Measurements from ENCODE around the gene KCTD4. TPM values are rescaled to one million over a fixed set of nuclear protein-coding genes. Genes with fewer than 3 reads are reported as not detected.

KCTD4 gene
- total and polyA plus RNA-seq, 9 donors: 0.04 to 0.53 (median 0.18) TPM; not detected in 3

DNA sequence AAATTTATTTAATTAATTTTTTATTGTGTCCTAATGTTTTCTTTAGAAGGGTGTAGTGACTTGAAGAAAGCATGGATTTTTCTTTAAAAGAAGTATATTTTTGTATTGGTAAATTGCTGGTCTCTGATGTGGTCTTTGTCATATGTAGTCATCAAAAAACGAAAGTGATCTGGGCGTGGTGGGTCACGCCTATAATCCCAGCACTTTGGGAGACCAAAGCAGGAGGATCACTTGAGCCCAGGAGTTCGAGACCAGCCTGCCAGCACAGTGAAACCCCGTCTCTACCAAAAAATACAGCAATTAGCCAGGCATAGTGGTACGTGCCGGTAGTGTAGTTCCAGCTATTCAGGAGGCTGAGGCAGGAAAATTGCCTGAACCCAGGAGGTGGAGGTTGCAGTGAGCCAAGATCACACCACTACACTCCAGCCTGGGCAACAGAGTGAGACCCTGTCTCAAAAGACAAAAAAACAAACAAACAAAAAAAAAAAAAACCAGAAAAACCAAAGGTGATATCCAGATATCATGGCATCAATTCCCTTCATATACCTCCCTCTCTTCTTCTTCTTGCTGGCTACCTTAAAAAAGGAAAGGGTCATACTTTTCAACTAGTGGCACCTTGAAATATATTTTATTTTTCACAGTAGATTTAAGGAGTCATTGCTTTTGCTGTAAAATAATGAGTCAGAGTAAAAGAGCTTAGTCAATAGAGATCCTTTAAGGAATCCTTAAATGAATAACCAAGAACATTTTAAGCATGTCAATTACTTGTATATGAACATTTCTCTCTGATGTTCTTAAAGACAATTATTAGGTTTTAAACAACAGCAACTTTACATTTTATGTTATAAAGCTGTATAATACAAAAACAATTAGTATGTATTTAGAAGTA, 19.9 kb downstream of the KCTD4 start:
- Histone ChIP-seq H3K27ac (ENCODE audit: low read length) (no peak overlapping the region), H3K36me3 (ENCODE audit: control insufficient read depth, insufficient read depth, low read length) (peaks cover 4% of the 10 kb centered on the region), H3K27me3 (ENCODE audit: control insufficient read depth, insufficient read depth, low read length) (no peaks in the 10 kb centered on the region), H3K4me1 (ENCODE audit: control insufficient read depth, insufficient read depth, low read length) (no peaks in the 10 kb centered on the region), H3K9me3 (replicated peaks; ENCODE audit: control insufficient read depth, low read depth, low read length) (no peaks in the 10 kb centered on the region), H3K4me3 (ENCODE audit: low read length) (no peak overlapping the region)
- no peak for DNase-seq
- WGBS (ENCODE audit: insufficient coverage): 93% methylated on average over 3 of the region's 7 CpGs

DNA sequence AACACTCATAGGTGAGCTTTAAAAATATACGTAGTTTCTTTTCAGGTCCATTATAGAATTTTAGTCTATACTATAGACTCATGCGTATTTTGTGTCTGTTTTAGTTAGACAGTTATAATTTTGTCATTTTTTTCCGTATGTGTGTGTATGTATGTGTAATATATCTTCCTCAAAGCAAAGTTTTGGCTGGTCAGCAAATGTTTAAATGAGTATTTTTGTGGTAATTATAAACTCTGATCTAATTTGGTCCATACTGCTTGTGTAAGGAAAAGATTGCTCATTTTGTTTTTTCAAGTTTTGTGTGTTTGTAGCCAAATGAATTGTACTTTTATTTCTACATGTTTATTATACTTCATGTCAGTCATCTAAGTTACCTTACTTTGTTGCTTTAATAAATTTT, 20.5 kb downstream of the KCTD4 start:
- H3K27me3 ChIP-seq (ENCODE audit: control insufficient read depth, insufficient read depth, low read length): no peaks in the 10 kb centered on the region
- no peaks in the 10 kb centered on the region for H3K4me1 ChIP-seq (ENCODE audit: control insufficient read depth, insufficient read depth, low read length)
- no peak overlapping the region for H3K4me3 ChIP-seq (ENCODE audit: low read length)
- no peak for DNase-seq
- H3K36me3 ChIP-seq (ENCODE audit: control insufficient read depth, insufficient read depth, low read length): peaks cover 8% of the 10 kb centered on the region
- no peaks in the 10 kb centered on the region for H3K9me3 ChIP-seq (replicated peaks; ENCODE audit: control insufficient read depth, low read depth, low read length)
- no CpG with 5 or more reads among the region's 3 CpGs for WGBS (ENCODE audit: insufficient coverage)
- no peak overlapping the region for H3K27ac ChIP-seq (ENCODE audit: low read length)

DNA sequence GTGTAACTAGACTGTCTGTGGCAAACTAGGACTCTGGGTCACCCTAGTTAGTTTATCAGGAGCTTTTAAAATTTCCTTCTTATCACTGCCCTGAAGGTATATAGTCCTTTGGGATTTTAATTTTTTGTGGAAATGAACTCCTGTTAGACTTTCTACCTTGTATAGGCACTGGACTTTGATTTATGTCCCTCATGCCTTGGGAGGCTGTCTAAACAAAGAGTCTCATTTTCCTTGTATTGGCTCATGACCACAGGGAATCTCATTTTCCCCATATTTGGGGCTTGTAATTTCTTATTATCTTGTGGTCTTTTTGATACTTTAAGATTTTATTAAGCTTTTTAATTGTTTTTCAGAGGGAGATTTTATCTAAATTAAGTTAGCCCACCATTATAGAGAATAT, 21.4 kb downstream of the KCTD4 start:
- Histone ChIP-seq H3K9me3 (replicated peaks; ENCODE audit: control insufficient read depth, low read depth, low read length) (no peaks in the 10 kb centered on the region), H3K4me1 (ENCODE audit: control insufficient read depth, insufficient read depth, low read length) (no peaks in the 10 kb centered on the region), H3K27ac (ENCODE audit: low read length) (no peak overlapping the region), H3K4me3 (ENCODE audit: low read length) (no peak overlapping the region), H3K27me3 (ENCODE audit: control insufficient read depth, insufficient read depth, low read length) (no peaks in the 10 kb centered on the region), H3K36me3 (ENCODE audit: control insufficient read depth, insufficient read depth, low read length) (peaks cover 8% of the 10 kb centered on the region)
- no peak for DNase-seq

DNA sequence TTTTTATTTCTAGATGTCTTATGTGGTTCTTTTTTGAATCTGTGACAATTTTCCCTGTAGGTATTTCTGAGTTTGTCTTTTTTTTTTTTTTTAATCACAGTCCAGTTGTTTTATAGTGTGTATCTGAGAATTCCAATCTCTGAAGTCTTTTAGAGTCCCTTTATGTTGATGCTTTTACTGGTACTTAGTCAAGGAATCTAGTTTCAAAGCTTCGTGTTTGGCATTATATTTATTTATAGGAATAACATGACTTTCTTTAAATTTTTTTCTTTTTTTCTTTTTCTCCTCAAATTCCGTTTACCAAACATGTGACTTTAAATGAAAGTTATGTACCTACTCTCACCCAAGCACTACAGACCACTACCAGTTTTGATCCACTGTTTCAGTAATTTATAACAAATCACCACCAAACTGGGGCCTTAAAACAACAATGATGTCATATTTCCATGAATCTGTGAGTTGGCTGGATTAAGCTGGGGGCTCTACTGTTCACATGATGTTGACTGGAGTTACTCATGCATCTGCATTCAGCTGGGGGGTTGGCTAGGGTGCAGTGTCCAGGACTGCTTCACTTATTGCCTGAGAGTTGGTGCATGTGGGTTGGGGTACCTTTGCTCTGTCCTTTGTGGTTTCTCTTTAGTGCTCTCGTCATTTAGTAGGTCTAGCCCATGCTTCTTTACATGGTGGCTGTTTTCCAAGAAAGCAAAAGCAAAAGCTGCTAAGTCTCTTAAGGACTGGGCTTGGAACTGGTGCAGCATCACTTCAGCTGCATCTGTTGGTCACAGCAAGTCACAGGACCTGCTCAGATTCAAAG, 22.3 kb downstream of the KCTD4 start:
- Histone ChIP-seq H3K36me3 (ENCODE audit: control insufficient read depth, insufficient read depth, low read length) (peaks cover 6% of the 10 kb centered on the region), H3K9me3 (replicated peaks; ENCODE audit: control insufficient read depth, low read depth, low read length) (no peaks in the 10 kb centered on the region), H3K4me1 (ENCODE audit: control insufficient read depth, insufficient read depth, low read length) (no peaks in the 10 kb centered on the region), H3K27me3 (ENCODE audit: control insufficient read depth, insufficient read depth, low read length) (no peaks in the 10 kb centered on the region), H3K4me3 (ENCODE audit: low read length) (no peak overlapping the region), H3K27ac (ENCODE audit: low read length) (no peak overlapping the region)
- peak; percentile 81 for DNase-seq
- WGBS (ENCODE audit: insufficient coverage): 69% methylated on average over 2 of the region's 3 CpGs

DNA sequence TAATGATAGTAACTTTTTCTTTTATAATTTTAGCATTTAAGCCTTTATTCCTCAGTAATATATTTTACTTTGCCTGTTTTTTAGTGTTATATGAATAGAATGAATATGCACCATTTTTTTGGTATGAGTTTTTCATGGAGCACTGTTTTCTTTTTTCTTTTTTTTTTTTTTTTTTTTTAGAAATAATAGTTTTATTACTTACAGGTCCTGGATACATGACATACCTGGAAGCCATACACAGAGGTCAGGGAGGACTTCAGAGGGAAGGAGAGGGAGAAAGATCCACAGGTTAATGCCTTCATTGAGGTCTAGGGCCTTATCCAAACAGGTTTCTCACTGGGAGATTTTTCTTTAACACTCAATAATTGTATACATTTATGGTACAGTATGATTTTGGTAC, 26.4 kb downstream of the KCTD4 start:
- H3K27ac ChIP-seq (ENCODE audit: low read length): no peak overlapping the region

DNA sequence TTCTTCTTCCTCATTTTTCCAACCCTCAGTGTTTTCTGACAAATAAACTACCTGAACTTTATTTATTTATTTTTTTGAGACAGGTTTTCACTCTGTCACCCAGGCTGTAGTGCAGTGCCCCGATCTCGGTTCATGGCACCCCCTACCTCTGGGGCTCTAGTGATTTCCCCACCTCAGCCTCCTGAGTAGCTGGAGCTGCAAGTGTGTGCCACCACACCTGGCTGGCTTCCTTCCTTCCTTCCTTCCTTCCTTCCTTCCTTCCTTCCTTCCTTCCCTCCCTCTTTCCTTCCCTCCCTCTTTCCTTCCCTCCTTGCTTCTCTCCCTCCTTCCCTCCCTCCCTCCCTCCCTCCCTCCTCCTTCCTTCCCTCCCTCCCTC, 32.3 kb downstream of the KCTD4 start:
- Histone ChIP-seq H3K27ac (ENCODE audit: low read length) (no peak overlapping the region), H3K9me3 (replicated peaks; ENCODE audit: control insufficient read depth, low read depth, low read length) (no peaks in the 10 kb centered on the region), H3K4me3 (ENCODE audit: low read length) (no peak overlapping the region), H3K36me3 (ENCODE audit: control insufficient read depth, insufficient read depth, low read length) (peaks cover 3% of the 10 kb centered on the region), H3K4me1 (ENCODE audit: control insufficient read depth, insufficient read depth, low read length) (no peaks in the 10 kb centered on the region), H3K27me3 (ENCODE audit: control insufficient read depth, insufficient read depth, low read length) (no peaks in the 10 kb centered on the region)
- DNase-seq: no peak
- 68% methylated on average over 2 of the region's 2 CpGs for WGBS (ENCODE audit: insufficient coverage)

More for the DNA sequence above, 26.4 kb downstream of the KCTD4 start:
- H3K4me3 ChIP-seq (ENCODE audit: low read length): no peak overlapping the region
- H3K4me1 ChIP-seq (ENCODE audit: control insufficient read depth, insufficient read depth, low read length): no peaks in the 10 kb centered on the region
- H3K36me3 ChIP-seq (ENCODE audit: control insufficient read depth, insufficient read depth, low read length): peaks cover 3% of the 10 kb centered on the region
- H3K27me3 ChIP-seq (ENCODE audit: control insufficient read depth, insufficient read depth, low read length): no peaks in the 10 kb centered on the region
- H3K9me3 ChIP-seq (replicated peaks; ENCODE audit: control insufficient read depth, low read depth, low read length): no peaks in the 10 kb centered on the region
- no peak for DNase-seq

DNA sequence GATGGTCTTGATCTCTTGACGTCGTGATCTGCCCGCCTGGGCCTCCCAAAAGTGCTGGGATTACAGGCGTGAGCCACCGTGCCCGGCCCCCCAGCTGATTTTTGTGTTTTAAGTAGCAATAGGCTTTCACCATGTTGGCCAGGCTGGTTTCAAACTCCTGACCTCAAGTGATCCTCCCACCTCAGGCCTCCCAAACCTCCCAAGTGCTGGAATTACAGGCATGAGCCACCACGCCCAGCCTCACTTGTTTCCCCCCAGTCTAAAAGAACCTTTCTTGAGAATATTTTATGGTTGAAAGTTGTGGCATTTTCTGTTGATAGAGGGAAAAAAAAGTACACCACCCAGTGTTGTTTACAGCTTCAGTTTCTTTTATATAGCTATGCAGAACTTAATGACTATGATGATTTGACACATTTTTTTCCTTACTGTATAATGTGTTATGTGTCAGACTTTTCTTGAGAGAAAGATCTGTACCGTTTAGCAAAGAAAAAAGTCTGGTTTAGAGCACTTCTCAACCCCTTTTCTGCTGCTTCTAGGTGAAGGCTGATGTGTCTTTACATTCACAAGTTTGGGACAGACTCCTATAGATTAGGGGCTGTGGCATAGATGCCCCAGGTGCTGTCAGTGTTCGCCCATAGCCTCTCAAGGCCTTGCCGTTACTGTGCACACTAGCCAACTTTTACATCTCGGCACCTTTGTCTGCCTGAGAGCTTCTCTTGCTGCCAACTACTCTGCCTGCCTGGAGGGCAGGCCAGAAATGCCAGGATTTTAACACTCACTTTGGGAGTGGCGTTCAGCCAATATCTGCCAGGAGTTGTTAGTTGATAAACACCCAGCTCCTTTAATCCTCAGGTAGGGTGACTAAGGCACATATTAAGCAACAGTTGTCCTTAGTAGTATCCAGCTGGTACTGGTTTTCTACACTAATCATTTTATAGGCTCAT, 33.0 kb downstream of the KCTD4 start:
- no peaks in the 10 kb centered on the region for H3K9me3 ChIP-seq (replicated peaks; ENCODE audit: control insufficient read depth, low read depth, low read length)

DNA sequence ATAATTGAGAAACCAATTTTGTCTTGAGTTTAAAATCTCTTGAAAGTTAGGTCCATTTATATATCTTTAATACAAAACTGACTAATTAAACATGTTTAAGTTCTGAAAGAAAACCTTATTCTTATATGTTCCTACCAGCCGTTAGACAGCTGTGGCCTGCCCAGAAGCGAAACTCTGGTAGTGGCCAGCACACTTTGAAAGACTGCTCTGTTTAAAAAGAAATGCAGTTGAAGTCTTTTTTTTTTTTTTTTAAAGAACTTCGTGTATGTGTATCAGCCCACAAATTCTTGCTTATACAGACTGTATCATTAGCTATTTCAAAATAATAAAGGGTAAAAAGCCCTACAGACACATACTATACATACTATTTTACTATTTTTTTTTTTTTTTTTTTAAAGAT, 34.0 kb downstream of the KCTD4 start:
- no peak overlapping the region for H3K27ac ChIP-seq (ENCODE audit: low read length)
- no peaks in the 10 kb centered on the region for H3K9me3 ChIP-seq (replicated peaks; ENCODE audit: control insufficient read depth, low read depth, low read length)
- H3K36me3 ChIP-seq (ENCODE audit: control insufficient read depth, insufficient read depth, low read length): peaks cover 3% of the 10 kb centered on the region
- no peak overlapping the region for H3K4me3 ChIP-seq (ENCODE audit: low read length)
- no peaks in the 10 kb centered on the region for H3K4me1 ChIP-seq (ENCODE audit: control insufficient read depth, insufficient read depth, low read length)
- no peak for DNase-seq
- WGBS (ENCODE audit: insufficient coverage): no CpG with 5 or more reads among the region's 3 CpGs
- H3K27me3 ChIP-seq (ENCODE audit: control insufficient read depth, insufficient read depth, low read length): no peaks in the 10 kb centered on the region

More for the DNA sequence above, 33.0 kb downstream of the KCTD4 start:
- Histone ChIP-seq H3K36me3 (ENCODE audit: control insufficient read depth, insufficient read depth, low read length) (peaks cover 3% of the 10 kb centered on the region), H3K4me1 (ENCODE audit: control insufficient read depth, insufficient read depth, low read length) (no peaks in the 10 kb centered on the region), H3K27ac (ENCODE audit: low read length) (no peak overlapping the region), H3K4me3 (ENCODE audit: low read length) (no peak overlapping the region), H3K27me3 (ENCODE audit: control insufficient read depth, insufficient read depth, low read length) (no peaks in the 10 kb centered on the region)
- 90% methylated on average over 8 of the region's 12 CpGs for WGBS (ENCODE audit: insufficient coverage)
- DNase-seq: no peak

DNA sequence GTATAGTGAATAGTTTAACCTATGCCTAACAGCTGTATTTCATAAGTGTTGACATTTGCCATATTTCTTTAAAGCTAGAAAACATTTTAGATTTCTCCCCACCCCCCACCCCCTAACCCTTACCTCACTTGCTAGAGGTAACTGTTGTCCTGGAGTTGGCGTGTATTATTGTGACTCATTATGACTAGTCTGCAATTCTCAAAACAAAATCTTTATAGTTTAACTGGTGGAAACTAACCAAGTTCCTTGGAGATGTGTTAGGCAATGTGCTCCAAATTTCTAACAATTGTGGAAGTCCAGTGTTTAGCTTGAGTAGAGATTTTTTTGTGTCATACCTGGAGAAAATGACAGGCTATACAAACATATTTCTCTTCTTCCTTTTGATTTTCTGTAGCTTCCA, 38.0 kb downstream of the KCTD4 start:
- DNase-seq: no peak
- H3K27ac ChIP-seq (ENCODE audit: low read length): no peak overlapping the region
- H3K4me3 ChIP-seq (ENCODE audit: low read length): no peak overlapping the region
- no CpG with 5 or more reads among the region's 1 CpG for WGBS (ENCODE audit: insufficient coverage)
- no peaks in the 10 kb centered on the region for H3K4me1 ChIP-seq (ENCODE audit: control insufficient read depth, insufficient read depth, low read length)
- no peaks in the 10 kb centered on the region for H3K36me3 ChIP-seq (ENCODE audit: control insufficient read depth, insufficient read depth, low read length)
- no peaks in the 10 kb centered on the region for H3K27me3 ChIP-seq (ENCODE audit: control insufficient read depth, insufficient read depth, low read length)
- H3K9me3 ChIP-seq (replicated peaks; ENCODE audit: control insufficient read depth, low read depth, low read length): no peaks in the 10 kb centered on the region

DNA sequence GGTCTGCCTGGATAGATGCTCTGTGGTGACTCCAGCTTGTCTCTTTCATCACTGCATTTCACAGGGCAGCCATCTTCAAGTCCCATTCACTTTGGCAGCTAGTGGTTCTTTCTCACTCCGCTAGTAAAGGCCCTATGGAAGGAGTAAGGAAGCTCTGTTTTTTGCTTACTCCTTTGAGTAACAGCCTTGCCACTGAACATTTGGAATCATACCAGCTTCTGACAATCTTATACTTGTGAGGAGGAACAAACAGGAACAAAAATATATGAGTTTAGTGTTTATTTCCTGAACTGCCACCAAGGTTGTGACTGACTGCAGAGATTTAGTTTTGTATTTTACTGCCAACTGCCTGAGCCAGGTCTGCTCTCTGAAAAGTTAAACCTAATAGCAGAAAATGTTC, 38.7 kb downstream of the KCTD4 start:
- no peaks in the 10 kb centered on the region for H3K36me3 ChIP-seq (ENCODE audit: control insufficient read depth, insufficient read depth, low read length)
- no peaks in the 10 kb centered on the region for H3K9me3 ChIP-seq (replicated peaks; ENCODE audit: control insufficient read depth, low read depth, low read length)
- no peak overlapping the region for H3K27ac ChIP-seq (ENCODE audit: low read length)
- H3K4me3 ChIP-seq (ENCODE audit: low read length): no peak overlapping the region
- no peaks in the 10 kb centered on the region for H3K4me1 ChIP-seq (ENCODE audit: control insufficient read depth, insufficient read depth, low read length)
- DNase-seq: peak; percentile 33
- no CpG with 5 or more reads among the region's 1 CpG for WGBS (ENCODE audit: insufficient coverage)
- no peaks in the 10 kb centered on the region for H3K27me3 ChIP-seq (ENCODE audit: control insufficient read depth, insufficient read depth, low read length)
